H1 (cell line): ENCODE measurements around the gene ELAVL1. TPM values are rescaled to one million over a fixed set of nuclear protein-coding genes. Genes with fewer than 3 reads are reported as not detected.

Experiments
- CREB1 ChIP-seq: IDR thresholded peaks from 2 replicates; pipeline ENCODE4 v1.6.1; 2012; ENCODE audit warnings: inconsistent platforms
- SP4 ChIP-seq: IDR thresholded peaks from 2 replicates; pipeline ENCODE4 v1.6.1; 2012; ENCODE audit warnings: low read length, inconsistent platforms
- polyA plus RNA-seq, 7 experiments: library from polyadenylated mRNA; depleted of rRNA in 3 of 7; stranded (reverse) in 5 of 7; unstranded in 2 of 7; fragments of >200 nt in 5 of 7; fragments of 200-250 nt in 2 of 7; gene quantifications; 1 replicate in 5 of 7; 2 replicates in 1 of 7; 4 replicates in 1 of 7; pipeline versions ENCODE4 v1.2.1 to v1.2.3, GENCODE V29; 2011 to 2013; ENCODE audit warnings: missing spikeins in 2 of 7, mixed read lengths in 2 of 7
- total RNA-seq: library from RNA; stranded (reverse); fragmentation: NEBNext Ultra II Directional; extraction: Animal tissue kit (Norgen Biotek cat#: 25700); gene quantifications from 2 replicates; pipeline ENCODE4 v1.2.1, GENCODE V29; 2021
- TF ChIP-seq, protein P1 (sequence below): IDR thresholded peaks from 2 replicates; pipeline ENCODE4 v1.6.1; 2011; ENCODE audit warnings: low read depth, mild to moderate bottlenecking, low read length; ENCODE audit not compliant: insufficient read depth

The ELAVL1 gene
- total and polyA plus RNA-seq, 2 of the 8 experiments (the other 6 are each of a cell fraction or from before 2014, with no cell fraction given): 56.7 to 163 TPM

DNA sequence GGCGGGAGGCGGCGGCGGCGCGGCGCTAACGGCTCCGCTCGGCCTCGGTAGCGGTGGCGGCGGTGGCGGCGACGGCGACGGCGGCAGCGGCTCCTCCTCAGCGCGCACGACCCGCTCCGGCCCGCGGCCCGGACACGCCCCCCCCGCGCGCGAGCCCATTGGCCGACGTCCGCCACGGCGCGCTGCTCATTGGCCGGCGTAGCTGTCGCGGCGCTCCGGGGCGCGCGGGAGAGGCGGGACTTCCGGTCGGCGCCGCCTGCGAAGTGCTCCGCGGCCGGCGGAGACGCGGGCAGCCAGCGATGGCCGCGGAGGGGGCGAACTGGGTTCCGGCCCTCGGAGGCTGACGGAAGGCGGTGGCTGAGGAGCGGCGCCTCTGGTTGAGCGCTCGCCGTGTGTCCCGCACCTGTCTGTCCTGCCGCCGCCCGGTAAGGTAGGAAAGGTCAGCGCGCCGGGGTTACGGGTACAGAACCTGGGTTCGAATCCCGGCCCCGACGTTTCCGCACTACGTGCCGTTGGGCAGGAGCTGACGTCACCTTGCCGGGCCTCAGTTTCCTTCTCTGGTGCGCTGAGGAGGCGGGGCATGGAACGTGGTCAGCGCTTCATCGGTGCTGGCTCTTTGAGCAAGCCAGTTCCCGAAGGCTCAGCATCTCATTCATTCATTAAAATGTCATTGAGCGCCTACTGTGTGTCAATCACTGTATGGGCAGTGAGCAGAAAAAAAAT is at the start of gene ELAVL1 (continued):
- TF ChIP-seq, protein P1, sequence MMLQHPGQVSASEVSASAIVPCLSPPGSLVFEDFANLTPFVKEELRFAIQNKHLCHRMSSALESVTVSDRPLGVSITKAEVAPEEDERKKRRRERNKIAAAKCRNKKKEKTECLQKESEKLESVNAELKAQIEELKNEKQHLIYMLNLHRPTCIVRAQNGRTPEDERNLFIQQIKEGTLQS: no peak
- TF ChIP-seq SP4 (no peak), CREB1 (peak; percentile 79)
